Activated naive CD4-positive, alpha-beta T cell treated with anti-CD3 and anti-CD28 coated beads, Interleukin-2, amount 10 ng/mL, durations not matched to agents 7 days and 5 days (primary cell): ENCODE measurements around the gene TPRN.
"Not testable (repeated sequence)": the region's sequence is repeated elsewhere in the genome, so short reads cannot be mapped to it uniquely, and the experiment has no call there.

ENCODE experiments used
- CTCF ChIA-PET: fragments of 350-600 bp; sonication (Branson Sonifier 250); formaldehyde crosslinking; loops from one replicate; lab custom pipeline; 2021; ENCODE audit warnings: antibody characterized with exemption; lab: Charles Lee
- DNase-seq: peaks from one replicate; pipeline ENCODE4 v3.0.0-alpha.2; 2020
- H3K27ac Mint-ChIP-seq: one replicate; pipeline ENCODE4 v1.8.0; 2021; ENCODE audit warnings: mild to moderate bottlenecking, moderate library complexity, mixed read lengths
- H3K27me3 Mint-ChIP-seq: one replicate; pipeline ENCODE4 v1.8.0; 2021; ENCODE audit warnings: mild to moderate bottlenecking, mixed read lengths
- H3K36me3 Mint-ChIP-seq: one replicate; pipeline ENCODE4 v1.8.0; 2021; ENCODE audit warnings: mixed read lengths
- H3K4me1 Mint-ChIP-seq: one replicate; pipeline ENCODE4 v1.8.0; 2021; ENCODE audit warnings: mixed read lengths
- H3K4me3 Mint-ChIP-seq: one replicate; pipeline ENCODE4 v1.8.0; 2021; ENCODE audit warnings: mild to moderate bottlenecking, moderate library complexity, mixed read lengths
- H3K9me3 Mint-ChIP-seq: one replicate; pipeline ENCODE4 v1.8.0; 2021; ENCODE audit warnings: mixed read lengths

Gene TPRN

GRCh38 chr9:137240318-137240840, 39.8 kb upstream of the TPRN start:
- Mint-ChIP-seq H3K4me1 (peaks cover 39% of the 10 kb centered on the region), H3K27ac (peak overlapping the region; percentile 78), H3K27me3 (peaks cover 5% of the 10 kb centered on the region), H3K4me3 (peak overlapping the region; percentile 73), H3K36me3 (peaks cover 23% of the 10 kb centered on the region), H3K9me3 (no peaks in the 10 kb centered on the region)
- DNase-seq = peak; percentile 81
- CTCF ChIA-PET = interaction anchor here (0.6 to 1.8 kb wide), 6 partner anchors 13 to 513 kb away, joined by 3 to 8 read pairs (median 3); partner anchors contain the start of genes NELFB and RNF224

GRCh38 chr9:137239541-137240200, 39.1 kb upstream of the TPRN start:
- peaks cover 39% of the 10 kb centered on the region for H3K4me1 Mint-ChIP-seq
- H3K27ac Mint-ChIP-seq = peak overlapping the region; percentile 78
- H3K4me3 Mint-ChIP-seq = peak overlapping the region; percentile 73
- peaks cover 23% of the 10 kb centered on the region for H3K36me3 Mint-ChIP-seq
- not testable (repeated sequence) for DNase-seq, H3K9me3 Mint-ChIP-seq
- peaks cover 12% of the 10 kb centered on the region for H3K27me3 Mint-ChIP-seq
- CTCF ChIA-PET = interaction anchor here (1.0 to 1.8 kb wide), 3 partner anchors 13 to 50 kb away, joined by 3 to 8 read pairs (median 5); partner anchors contain the start of genes NELFB and RNF224

- Mint-ChIP-seq H3K9me3 (no peaks in the 10 kb centered on the region), H3K4me1 (peaks cover 32% of the 10 kb centered on the region), H3K27ac (peak overlapping the region; percentile 71), H3K4me3 (no peak overlapping the region), H3K27me3 (peaks cover 14% of the 10 kb centered on the region), H3K36me3 (peaks cover 15% of the 10 kb centered on the region)
- CTCF ChIA-PET = interaction anchor here (0.8 to 2.5 kb wide), 8 partner anchors 9 to 174 kb away, joined by 3 to 45 read pairs (median 6); partner anchors contain the start of genes CYSRT1, NELFB and RNF224
- no peak for DNase-seq
These were observed 37.5 kb upstream of the TPRN start for GRCh38 chr9:137237759-137238726.

GRCh38 chr9:137236936-137237421, 36.4 kb upstream of the TPRN start:
- Mint-ChIP-seq H3K4me3 (no peak overlapping the region), H3K9me3 (no peaks in the 10 kb centered on the region), H3K36me3 (peaks cover 4% of the 10 kb centered on the region), H3K4me1 (peaks cover 22% of the 10 kb centered on the region), H3K27me3 (peaks cover 18% of the 10 kb centered on the region), H3K27ac (no peak overlapping the region)
- DNase-seq = no peak
- CTCF ChIA-PET = interaction anchor here (0.6 to 2.5 kb wide), 30 partner anchors 10 to 190 kb away, joined by 3 to 45 read pairs (median 4); partner anchors contain the start of genes CYSRT1, DPP7, NELFB and RNF224

GRCh38 chr9:137236238-137236935, 35.8 kb upstream of the TPRN start:
- peaks cover 21% of the 10 kb centered on the region for H3K27me3 Mint-ChIP-seq
- H3K36me3 Mint-ChIP-seq = peaks cover 3% of the 10 kb centered on the region
- CTCF ChIA-PET = interaction anchor here (0.6 to 2.5 kb wide), 29 partner anchors 11 to 189 kb away, joined by 3 to 45 read pairs (median 4); partner anchors contain the start of genes CYSRT1, DPP7, NELFB and RNF224
- H3K27ac Mint-ChIP-seq = no peak overlapping the region
- DNase-seq = peak; percentile 95
- H3K4me1 Mint-ChIP-seq = peaks cover 22% of the 10 kb centered on the region
- no peaks in the 10 kb centered on the region for H3K9me3 Mint-ChIP-seq
- H3K4me3 Mint-ChIP-seq = no peak overlapping the region

GRCh38 chr9:137235424-137236237, 35.1 kb upstream of the TPRN start:
- no peak for DNase-seq
- H3K4me3 Mint-ChIP-seq = no peak overlapping the region
- CTCF ChIA-PET = interaction anchor here (0.8 to 2.5 kb wide), 13 partner anchors 10 to 188 kb away, joined by 3 to 45 read pairs (median 6); partner anchors contain the start of genes CYSRT1, DPP7, RNF224 and SAPCD2
- no peak overlapping the region for H3K27ac Mint-ChIP-seq
- no peaks in the 10 kb centered on the region for H3K9me3 Mint-ChIP-seq
- no peaks in the 10 kb centered on the region for H3K36me3 Mint-ChIP-seq
- peaks cover 18% of the 10 kb centered on the region for H3K27me3 Mint-ChIP-seq
- peaks cover 19% of the 10 kb centered on the region for H3K4me1 Mint-ChIP-seq

- DNase-seq = no peak
- Mint-ChIP-seq H3K27me3 (peaks cover 22% of the 10 kb centered on the region), H3K27ac (no peak overlapping the region), H3K36me3 (no peaks in the 10 kb centered on the region), H3K4me3 (no peak overlapping the region), H3K4me1 (peaks cover 19% of the 10 kb centered on the region), H3K9me3 (no peaks in the 10 kb centered on the region)
- CTCF ChIA-PET = interaction anchor here (0.8 kb wide), 1 partner anchor 15 kb away, joined by 4 read pairs; no protein-coding TSS in a partner anchor
These were observed 34.4 kb upstream of the TPRN start for GRCh38 chr9:137234758-137235423.

- CTCF ChIA-PET = no interaction called here
- DNase-seq = no peak
- Mint-ChIP-seq H3K27me3 (peaks cover 26% of the 10 kb centered on the region), H3K9me3 (no peaks in the 10 kb centered on the region), H3K27ac (no peak overlapping the region), H3K36me3 (no peaks in the 10 kb centered on the region), H3K4me3 (no peak overlapping the region), H3K4me1 (peaks cover 13% of the 10 kb centered on the region)
These were observed 33.6 kb upstream of the TPRN start for GRCh38 chr9:137234055-137234697.

- Mint-ChIP-seq H3K27ac (no peak overlapping the region), H3K36me3 (no peaks in the 10 kb centered on the region), H3K27me3 (peaks cover 33% of the 10 kb centered on the region), H3K4me3 (no peak overlapping the region), H3K4me1 (peaks cover 7% of the 10 kb centered on the region), H3K9me3 (no peaks in the 10 kb centered on the region)
- DNase-seq = no peak
- CTCF ChIA-PET = no interaction called here
These were observed 32.8 kb upstream of the TPRN start for GRCh38 chr9:137233143-137233980.

GRCh38 chr9:137232510-137232909, 32.0 kb upstream of the TPRN start:
- H3K4me1 Mint-ChIP-seq = peaks cover 6% of the 10 kb centered on the region
- no peaks in the 10 kb centered on the region for H3K36me3 Mint-ChIP-seq
- DNase-seq = no peak
- no peak overlapping the region for H3K4me3 Mint-ChIP-seq
- peaks cover 36% of the 10 kb centered on the region for H3K27me3 Mint-ChIP-seq
- no peak overlapping the region for H3K27ac Mint-ChIP-seq
- no peaks in the 10 kb centered on the region for H3K9me3 Mint-ChIP-seq
- CTCF ChIA-PET = no interaction called here

- Mint-ChIP-seq H3K4me1 (peaks cover 6% of the 10 kb centered on the region), H3K4me3 (no peak overlapping the region), H3K27me3 (peaks cover 38% of the 10 kb centered on the region), H3K9me3 (no peaks in the 10 kb centered on the region), H3K27ac (no peak overlapping the region), H3K36me3 (no peaks in the 10 kb centered on the region)
- no peak for DNase-seq
- CTCF ChIA-PET = no interaction called here
These were observed 31.6 kb upstream of the TPRN start for GRCh38 chr9:137232101-137232500.
